Progenitor cell of endocrine pancreas (in vitro differentiated cells): ENCODE results near the gene PRCD. TPM values are rescaled to one million over a fixed set of nuclear protein-coding genes. Genes with fewer than 3 reads are reported as not detected.

Source experiments
- DNase-seq: peaks from one replicate; pipeline ENCODE4 v3.0.0; 2021; ENCODE audit warnings: low spot score; ENCODE audit not compliant: unreplicated experiment
- H3K27ac Mint-ChIP-seq: 2 replicates; pipeline ENCODE4 v1.8.0; 2021; ENCODE audit warnings: mild to moderate bottlenecking, moderate library complexity, mixed read lengths
- H3K27me3 Mint-ChIP-seq: 2 replicates; pipeline ENCODE4 v1.8.0; 2021; ENCODE audit warnings: mixed read lengths
- H3K36me3 Mint-ChIP-seq: 2 replicates; pipeline ENCODE4 v1.8.0; 2022; ENCODE audit warnings: mixed read lengths; ENCODE audit not compliant: insufficient read depth
- H3K4me1 Mint-ChIP-seq: 2 replicates; pipeline ENCODE4 v1.8.0; 2021; ENCODE audit warnings: low read depth, mixed read lengths
- H3K4me3 Mint-ChIP-seq: 2 replicates; pipeline ENCODE4 v1.8.0; 2021; ENCODE audit warnings: low read depth, mild to moderate bottlenecking, moderate library complexity, mixed read lengths
- H3K9me3 Mint-ChIP-seq: 2 replicates; pipeline ENCODE4 v1.8.0; 2021; ENCODE audit warnings: low read depth, mixed read lengths
- total RNA-seq: library from RNA; stranded (reverse); gene quantifications from 2 replicates; pipeline ENCODE4 v1.2.1, GENCODE V29; 2021
- TF ChIP-seq, protein P1 (sequence below): fragments of 200-600 bp; sonication (generic); IDR thresholded peaks from one replicate; pipeline ENCODE4 v1.5.0; 2021; ENCODE audit warnings: antibody characterized with exemption, mild to moderate bottlenecking; ENCODE audit not compliant: unreplicated experiment

PRCD gene
- total RNA-seq, 1 donor from 2014 or later: 0.86 TPM

DNA sequence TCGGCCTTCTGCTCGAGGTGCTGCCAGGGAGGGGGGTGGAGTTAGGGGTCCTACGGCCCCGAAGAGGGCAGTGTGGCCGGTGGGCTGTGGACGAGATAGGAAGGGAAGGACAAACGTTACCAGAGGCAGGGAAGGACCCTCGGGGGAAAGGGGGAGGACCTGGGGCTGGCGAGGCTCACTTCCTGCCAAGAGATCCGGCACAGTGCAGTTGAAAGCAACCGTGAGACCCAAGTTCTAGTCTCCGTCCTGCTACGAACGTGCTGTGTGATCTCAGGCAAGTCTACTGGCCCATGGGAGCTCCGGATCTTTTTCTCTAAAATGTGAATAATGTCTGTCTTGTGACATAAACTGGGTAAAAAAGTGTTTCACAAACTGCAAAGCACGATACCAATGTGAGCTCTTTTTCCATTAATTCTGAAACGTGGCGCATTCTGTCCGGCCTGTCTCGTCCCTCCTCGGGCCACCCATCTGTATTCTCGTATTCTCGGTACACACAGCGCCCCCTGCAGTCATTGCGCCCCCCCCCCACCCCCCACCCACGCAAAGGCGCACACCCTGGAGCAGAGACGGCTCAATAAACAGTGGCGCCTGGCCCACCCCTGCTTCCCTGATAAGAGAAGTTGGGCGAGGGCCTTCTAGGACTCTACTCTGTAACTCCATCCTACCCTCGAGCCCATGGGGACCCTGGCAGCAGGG, 11.2 kb upstream of the PRCD start:
- no peaks in the 10 kb centered on the region for H3K9me3 Mint-ChIP-seq
- no peak overlapping the region for H3K4me3 Mint-ChIP-seq
- H3K36me3 Mint-ChIP-seq: no peaks in the 10 kb centered on the region
- no peak overlapping the region for H3K27ac Mint-ChIP-seq
- peaks cover 20% of the 10 kb centered on the region for H3K4me1 Mint-ChIP-seq
- TF ChIP-seq, protein P1, sequence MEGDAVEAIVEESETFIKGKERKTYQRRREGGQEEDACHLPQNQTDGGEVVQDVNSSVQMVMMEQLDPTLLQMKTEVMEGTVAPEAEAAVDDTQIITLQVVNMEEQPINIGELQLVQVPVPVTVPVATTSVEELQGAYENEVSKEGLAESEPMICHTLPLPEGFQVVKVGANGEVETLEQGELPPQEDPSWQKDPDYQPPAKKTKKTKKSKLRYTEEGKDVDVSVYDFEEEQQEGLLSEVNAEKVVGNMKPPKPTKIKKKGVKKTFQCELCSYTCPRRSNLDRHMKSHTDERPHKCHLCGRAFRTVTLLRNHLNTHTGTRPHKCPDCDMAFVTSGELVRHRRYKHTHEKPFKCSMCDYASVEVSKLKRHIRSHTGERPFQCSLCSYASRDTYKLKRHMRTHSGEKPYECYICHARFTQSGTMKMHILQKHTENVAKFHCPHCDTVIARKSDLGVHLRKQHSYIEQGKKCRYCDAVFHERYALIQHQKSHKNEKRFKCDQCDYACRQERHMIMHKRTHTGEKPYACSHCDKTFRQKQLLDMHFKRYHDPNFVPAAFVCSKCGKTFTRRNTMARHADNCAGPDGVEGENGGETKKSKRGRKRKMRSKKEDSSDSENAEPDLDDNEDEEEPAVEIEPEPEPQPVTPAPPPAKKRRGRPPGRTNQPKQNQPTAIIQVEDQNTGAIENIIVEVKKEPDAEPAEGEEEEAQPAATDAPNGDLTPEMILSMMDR: no peak
- peaks cover 22% of the 10 kb centered on the region for H3K27me3 Mint-ChIP-seq
- no peak for DNase-seq

DNA sequence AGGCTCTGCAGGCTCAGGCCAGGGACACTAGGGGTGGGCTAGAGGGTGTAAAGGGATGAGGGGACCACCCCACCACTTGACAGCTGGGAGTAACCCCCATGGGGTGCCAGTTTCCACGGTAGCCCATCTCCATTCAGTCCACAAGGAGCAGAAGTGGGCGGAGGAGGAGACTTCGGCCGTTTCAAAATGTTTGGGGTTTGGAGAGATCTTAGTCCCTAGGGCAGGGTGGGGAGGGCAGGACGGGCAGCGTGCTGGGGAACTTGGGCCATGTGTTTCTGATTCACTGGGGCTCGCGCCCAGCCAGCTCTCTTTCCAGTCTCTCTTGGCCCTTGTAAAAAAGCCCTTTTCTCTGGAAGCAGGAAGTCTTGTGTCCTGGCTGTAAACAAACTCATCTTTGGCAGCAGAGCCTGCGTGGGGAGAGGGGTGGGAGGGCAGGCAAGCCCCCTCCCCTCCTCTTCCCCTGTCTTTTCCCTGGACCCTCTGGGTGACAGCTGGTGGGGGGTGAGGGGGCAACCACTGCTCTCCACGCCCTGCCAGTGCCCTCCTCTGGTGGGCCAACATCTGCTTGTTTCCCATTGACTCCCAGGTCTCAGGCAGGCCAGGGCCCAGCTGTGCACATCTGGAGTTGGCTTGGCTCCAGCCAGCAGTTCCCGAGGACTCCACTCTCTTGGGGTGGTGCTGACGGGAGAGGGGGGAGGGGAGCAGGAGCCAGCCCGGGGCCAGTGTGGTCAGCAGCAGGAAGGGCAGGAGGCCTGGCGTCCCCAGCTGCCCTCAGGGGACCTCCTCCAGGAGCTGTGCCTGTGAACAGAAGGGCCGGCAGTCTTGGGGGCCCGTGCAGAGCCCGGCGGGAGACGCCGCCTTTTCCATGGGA, 10.4 kb upstream of the PRCD start:
- TF ChIP-seq, protein P1: no peak
- peaks cover 19% of the 10 kb centered on the region for H3K4me1 Mint-ChIP-seq
- no peaks in the 10 kb centered on the region for H3K9me3 Mint-ChIP-seq
- H3K36me3 Mint-ChIP-seq: no peaks in the 10 kb centered on the region
- no peak for DNase-seq
- H3K4me3 Mint-ChIP-seq: no peak overlapping the region
- peaks cover 24% of the 10 kb centered on the region for H3K27me3 Mint-ChIP-seq
- H3K27ac Mint-ChIP-seq: no peak overlapping the region

DNA sequence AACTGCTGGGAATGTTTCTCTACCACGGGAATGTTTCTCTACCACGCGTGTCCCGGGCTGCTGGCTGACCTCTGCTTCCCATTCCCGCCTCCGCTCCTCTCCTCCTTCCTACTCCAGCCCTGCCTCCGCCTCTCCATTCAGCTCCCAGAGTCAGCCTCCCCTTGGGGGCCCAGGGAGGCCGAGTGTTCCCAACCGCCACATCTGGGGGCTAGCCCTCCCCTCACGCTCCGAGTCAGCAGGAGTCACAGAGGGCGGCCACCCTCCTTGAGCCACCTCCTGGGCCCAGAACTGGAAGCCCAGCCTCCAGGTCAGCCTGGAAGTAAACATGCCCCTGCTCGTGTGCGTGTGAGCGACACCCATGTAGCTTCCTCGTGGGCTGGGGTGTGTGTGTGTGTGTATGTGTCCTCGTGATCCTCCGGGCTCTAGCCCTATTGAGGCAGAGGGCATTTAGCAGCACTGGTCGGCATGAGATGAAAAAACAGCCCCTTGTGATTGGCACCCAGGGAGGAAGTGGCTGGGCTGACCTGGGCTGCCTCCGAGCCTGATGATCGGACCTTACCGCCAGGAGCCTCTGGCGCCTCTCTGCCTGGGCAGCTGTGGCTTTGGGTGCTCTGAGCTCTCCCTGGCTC, 9.6 kb upstream of the PRCD start:
- Mint-ChIP-seq H3K27me3 (peaks cover 26% of the 10 kb centered on the region), H3K4me3 (no peak overlapping the region), H3K9me3 (no peaks in the 10 kb centered on the region), H3K36me3 (no peaks in the 10 kb centered on the region), H3K27ac (peak overlapping the region; percentile 49), H3K4me1 (peaks cover 12% of the 10 kb centered on the region)
- TF ChIP-seq, protein P1: no peak
- DNase-seq: no peak

DNA sequence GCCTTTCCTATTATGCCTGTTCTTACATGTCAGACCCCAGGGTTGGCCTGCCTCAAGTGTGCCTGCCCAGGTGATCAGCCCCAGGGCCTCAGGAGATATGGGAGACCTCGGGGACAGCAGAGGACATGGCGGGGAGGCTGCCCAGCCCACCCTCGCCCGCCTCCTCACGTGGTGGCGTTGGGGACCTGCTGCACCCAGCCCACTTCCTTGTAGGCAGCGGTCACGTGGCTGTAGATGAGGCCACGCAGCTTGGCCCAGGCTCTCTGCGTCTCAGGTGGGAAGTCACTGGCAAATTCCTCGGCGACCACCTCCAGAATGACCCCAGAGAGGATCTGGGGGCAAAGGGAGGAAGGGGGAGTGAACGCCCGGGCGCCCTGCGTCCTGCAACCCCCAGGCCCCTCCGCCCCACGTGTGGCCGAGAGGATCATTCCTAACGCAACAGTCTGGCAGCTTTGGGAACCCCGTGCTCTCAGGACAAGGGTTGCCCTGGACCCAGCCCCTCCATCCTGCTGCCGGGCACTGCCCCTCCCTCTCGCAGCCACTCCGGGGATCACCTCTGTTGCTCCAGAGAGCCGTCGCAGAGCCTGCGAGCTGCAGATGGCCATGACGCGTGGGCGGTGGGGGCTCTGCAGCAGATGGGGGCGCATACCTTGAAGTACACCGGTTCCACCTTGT, 8.9 kb upstream of the PRCD start:
- H3K9me3 Mint-ChIP-seq: no peaks in the 10 kb centered on the region
- no peak overlapping the region for H3K27ac Mint-ChIP-seq
- no peak for DNase-seq
- peaks cover 12% of the 10 kb centered on the region for H3K4me1 Mint-ChIP-seq
- peaks cover 34% of the 10 kb centered on the region for H3K27me3 Mint-ChIP-seq
- H3K4me3 Mint-ChIP-seq: no peak overlapping the region
- TF ChIP-seq, protein P1: no peak
- no peaks in the 10 kb centered on the region for H3K36me3 Mint-ChIP-seq
